IPS DF 19.7 (cell line): Measurements from ENCODE around the gene MYO18A.

Experiments used
- DNase-seq: peaks from one replicate; pipeline ENCODE4 v3.0.0-alpha.2; 2013; ENCODE audit warnings: low read depth, low spot score

The MYO18A gene

DNA sequence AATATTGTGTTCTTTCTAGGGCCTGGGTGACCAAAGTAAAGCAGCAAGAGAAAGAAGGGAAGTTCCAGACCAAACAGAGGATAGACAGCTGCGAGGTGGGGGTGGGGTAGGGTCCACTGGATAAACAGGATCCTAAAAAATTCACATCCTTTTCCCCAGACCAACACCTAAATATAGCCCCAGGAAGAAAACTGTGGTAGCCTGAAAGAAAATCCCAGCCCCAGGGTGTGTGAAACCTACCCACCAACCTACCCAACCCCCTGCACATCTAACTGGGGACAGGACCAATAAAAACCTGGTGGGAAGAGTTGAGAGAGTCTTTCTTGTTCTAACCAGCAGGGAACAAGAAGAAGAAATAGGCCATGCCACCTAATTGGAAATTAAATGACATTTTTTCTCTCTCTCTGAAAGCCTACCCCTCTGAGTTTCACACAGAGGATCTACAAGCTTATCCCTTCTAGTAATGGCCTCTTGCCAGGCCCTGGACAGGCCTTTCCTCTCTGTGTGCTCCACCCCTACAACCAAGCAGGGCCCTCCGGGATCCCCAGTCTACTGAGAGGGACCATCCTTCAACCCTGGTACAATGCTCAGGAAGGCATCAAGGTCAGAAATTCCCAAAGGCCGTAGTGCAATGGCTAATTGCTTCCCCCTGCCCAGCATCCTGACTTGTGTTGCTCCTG is 12.0 kb downstream of the MYO18A start:
- no peak for DNase-seq

DNA sequence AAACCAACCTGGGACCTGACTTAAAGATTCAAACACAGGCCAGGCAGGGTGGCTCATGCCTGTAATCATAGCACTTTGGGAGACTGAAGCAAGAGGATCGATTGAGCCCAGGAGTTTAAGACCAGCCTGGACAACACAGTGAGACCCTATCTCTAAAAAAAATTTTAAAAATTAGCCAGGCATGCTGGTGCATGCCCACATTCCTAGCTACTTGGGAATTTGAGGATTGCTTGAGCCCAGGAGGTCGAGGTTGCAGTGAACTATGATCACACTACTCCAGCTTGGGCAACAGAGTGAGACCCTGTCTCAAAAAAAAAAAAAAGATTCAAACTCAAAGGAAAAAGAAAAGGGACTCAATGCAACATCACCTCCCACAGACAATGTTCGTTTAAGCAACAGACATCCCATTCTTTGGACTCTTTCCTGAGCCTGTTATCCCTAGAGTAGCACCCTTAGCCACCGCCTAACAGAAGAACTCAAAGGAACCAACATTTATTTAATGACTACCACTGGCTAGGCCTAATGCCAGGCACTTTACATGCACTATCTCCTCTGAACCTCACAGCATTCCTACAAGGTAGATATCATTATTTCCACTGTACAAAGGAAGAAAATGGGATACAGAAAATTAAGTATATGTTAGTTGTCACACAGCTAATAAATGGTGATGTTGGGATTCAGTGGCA is 12.7 kb downstream of the MYO18A start:
- DNase-seq: no peak

- DNase-seq: no peak
Measured at GRCh38 chr17:29166507-29166887, 13.7 kb downstream of the MYO18A start.

DNA sequence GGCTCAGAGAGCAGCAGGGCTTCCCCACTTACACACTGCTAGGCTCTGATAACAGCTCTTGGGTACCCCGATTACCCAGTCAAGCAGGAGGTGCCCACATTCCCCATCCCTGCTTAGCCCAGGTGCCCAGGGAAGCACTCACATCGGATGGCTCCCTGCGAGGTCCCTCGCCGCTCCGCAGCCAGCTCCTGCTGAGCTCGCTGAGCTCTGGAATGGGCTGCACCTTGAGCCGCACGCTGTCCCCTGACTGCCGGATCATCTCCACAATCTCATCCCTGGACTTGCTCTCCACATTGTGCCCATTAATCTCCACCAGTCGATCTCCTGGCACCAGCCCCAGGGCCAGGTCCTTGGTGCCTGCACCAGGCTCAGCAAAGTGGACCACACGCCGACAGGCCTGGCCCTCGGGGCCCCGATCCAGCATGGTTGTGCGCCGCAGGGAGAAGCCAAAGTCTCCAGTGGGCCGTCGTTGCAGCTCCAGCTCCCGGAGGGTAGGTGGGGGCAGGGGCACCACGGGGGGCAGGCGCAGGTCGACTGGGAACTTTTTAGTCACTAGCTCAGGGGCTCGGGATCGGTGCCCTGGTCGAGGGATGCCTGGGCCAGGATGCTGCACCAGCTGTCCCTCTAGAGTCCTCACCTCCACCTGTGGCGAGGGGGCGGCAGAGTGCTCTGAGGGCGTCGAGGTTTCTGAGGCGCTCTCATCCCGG is 14.2 kb downstream of the MYO18A start:
- no peak for DNase-seq

DNA sequence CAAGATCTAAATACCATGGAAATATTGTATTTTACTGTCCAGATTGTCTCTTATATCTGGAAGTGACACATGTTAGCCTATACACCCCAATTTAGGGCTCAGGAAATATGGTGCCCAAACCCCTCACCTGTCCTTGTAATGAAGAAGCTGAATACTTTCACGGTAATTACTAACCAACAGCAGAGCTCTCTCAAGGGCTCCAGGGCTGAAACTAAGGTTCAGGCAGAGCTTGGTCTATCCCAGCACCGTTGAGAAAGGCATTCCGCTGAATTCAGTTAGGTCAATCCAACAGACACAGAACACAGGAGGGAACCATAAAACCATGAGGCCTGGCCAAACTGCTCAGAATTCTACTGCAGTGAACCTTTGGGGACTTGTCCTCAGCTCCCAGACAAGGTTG is 14.9 kb downstream of the MYO18A start:
- no peak for DNase-seq

DNA sequence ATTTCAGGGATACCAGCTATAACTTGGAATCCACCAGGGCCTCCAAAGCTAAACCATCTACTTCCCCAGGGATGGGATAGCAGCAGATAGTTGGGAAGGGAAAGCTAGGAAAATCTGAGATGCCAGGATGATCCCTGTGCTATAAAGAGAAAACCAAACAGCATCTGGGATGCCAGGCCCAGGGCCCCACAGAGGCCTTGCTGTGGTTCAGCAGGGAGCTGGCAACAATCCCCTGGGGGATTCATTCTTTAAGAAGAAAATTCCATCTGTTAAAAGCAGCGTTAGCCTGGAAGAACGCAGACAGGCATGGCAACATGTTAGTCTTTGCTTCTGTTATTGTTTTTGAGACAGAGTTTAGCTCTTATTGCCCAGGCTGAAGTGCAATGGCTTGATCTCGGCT is 16.6 kb downstream of the MYO18A start:
- no peak for DNase-seq

DNA sequence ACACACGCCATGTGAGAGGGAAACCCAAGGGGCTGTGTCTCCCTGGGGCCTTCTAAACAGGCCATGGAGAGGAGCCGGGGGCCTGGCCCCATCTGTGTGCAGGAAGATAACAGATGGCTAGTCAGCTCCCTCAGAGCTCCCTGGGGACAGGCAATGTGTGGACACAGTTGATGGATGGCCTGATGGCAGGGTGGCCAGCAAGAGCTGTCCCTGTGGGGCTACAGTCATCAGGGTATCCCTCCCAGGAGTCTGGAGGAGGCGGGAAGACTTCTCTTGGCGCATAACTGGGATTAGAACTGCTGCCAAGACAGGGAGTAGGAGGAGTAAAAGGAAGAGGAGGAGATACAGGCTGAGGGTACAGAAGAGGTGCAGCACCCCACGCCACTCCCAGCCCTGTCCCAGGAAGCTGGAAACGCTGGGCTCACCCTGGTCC is 17.3 kb downstream of the MYO18A start:
- DNase-seq: no peak

DNA sequence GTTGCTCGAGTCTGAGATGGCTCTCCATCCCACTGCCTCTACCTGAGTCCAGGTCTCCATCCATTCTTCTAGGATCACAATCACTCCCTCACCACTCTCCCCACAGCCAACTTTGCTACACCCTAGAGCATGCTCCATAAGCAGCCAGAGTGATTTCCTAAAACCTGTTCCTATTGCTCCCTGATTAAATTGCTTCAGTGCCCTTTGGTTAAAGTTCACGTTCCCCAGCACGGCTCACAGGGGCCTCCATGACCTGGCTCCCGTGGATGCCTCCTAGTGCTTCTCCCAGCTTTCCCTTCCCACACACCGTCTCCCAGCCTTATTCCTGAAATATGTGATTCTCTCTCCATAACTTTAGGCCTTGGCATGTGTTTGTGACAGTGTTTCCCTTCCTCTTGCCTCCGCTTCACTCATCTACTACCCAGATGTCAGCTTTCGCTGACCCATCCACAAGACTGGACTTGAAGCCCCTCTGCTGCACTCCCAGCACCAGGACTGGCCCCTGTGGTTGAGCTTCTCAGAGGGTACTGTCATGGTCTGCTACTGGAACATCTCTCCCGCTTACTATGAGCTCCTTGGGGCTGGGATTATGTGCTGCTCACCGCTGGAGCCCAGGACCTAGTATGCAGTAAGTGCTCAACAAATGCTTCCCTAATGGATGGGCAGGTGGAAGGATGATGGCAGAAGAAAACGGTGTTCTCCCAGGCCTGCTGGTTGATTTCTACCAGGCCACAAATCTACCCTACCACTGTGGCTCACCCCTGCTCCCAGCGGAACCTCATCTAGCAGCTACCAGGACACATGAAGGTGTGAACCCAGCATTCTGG is 17.9 kb downstream of the MYO18A start:
- no peak for DNase-seq

DNA sequence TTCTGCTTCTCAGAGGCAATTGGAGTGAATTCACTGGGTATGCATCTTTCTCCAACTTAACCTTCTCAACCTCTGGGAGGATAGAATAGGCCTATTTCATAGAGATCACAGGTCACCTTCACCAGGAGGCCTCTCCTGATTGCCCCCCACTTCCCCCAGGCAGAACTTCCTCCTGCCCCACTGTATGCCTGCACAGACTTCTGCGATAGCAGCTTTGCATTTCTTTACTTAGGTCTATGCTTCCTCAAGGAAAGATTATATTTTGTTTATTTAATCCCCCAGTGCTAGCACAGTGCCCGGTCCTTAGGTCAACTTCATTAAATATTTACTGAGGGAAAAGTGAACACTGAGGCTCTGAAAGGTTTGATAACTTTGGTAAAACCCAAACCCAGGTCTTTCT is 19.9 kb downstream of the MYO18A start:
- DNase-seq: no peak

GRCh38 chr17:29159306-29159860 is 20.8 kb downstream of the MYO18A start:
- DNase-seq: no peak

- no peak for DNase-seq
Measured at GRCh38 chr17:29158488-29159275, 21.5 kb downstream of the MYO18A start.

DNA sequence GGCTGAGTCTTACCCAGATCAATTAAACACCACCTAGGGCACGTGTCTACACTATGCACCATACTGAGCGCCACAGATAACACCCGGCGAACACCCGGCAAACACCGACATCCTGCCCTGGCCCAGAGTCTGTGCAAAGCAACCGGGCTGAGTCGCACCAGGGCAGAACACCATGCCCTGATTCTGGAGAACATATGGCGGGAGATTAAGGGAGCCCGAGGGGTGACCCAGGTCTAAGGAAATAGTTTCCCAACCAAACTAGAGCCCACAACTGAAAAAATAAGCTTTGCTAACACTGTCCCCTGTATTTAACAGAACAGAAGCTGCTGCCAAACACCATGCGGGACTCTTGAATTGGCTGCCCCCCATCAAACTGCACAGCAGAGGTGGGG is 22.1 kb downstream of the MYO18A start:
- DNase-seq: no peak

- DNase-seq: no peak
Measured at GRCh38 chr17:29157310-29157709, 22.9 kb downstream of the MYO18A start.

DNA sequence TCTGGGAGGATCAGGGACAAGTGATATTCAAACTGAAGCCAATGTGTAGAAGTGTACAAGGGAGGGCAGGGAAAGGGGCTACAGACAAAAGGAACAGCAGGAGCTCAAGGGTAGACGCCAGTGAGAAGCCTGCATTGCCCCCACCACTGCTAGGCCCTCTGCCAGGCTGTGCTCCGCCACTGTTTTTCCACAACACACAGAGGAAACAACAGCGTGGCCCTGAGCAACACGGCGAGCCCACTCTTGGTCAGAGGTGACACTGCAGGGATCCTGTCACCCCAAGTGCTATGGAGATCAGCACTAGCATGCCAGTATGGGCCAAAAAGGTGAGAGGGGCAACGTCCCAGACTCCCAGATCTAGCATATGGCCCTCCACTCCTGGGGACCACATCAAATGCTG is 23.4 kb downstream of the MYO18A start:
- no peak for DNase-seq

- no peak for DNase-seq
Measured at GRCh38 chr17:29155966-29156338, 24.2 kb downstream of the MYO18A start.

DNA sequence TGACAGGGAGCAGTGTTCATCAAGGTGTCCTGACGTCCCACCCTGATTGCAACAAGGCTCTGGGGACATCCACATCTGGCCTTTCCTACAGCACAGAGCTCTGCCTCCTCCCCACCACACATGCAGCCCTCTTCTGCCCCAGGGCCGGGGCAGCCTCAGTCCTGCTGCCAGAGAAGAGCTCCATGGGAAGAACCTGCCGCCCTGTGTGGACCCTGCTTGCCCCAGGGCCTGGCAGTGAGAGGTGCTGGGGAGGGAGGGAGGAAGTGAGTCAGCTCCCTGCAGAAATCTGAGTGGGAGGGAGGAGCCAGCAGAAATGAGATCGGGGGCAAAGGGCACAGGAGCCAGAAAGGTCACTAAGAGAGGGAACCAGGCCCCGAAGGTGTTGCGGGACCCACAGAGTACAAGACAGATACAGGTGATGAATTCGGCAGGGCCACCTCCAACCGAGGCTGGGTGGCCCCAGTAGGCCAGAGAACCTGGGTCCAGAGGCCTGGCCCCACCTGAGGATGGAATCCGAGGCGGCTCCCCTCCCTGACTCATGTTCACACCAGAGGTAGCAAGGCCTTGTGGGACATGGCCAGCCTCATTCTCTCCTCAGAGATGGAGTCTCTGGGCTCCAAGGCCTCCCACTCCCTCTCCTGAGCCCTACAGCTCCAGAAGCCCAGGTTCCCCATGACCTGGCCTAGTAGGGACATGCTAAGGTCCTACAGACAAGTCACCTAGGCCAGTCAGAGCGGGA is 24.8 kb downstream of the MYO18A start:
- no peak for DNase-seq

GRCh38 chr17:29154516-29155226 is 25.5 kb downstream of the MYO18A start:
- no peak for DNase-seq

DNA sequence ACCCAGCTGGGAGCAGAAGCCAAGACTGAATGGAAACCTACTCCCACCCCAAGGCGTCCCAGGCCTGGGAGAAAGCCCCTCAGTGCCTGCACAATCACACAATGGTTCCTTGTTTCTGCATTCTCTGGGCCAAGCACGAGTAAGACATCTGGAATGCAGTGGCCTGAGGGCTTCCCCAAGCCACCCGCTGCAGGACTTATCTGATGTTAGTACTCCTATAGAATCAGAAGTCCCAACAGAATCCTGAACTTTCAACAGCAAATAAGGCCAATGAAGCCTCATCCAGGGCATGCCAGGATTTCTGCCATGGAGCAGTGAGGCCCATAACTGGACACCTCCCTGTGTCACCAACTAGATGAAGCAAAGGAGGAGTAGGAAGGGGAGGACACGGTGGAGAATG is 28.6 kb downstream of the MYO18A start:
- DNase-seq: no peak

GRCh38 chr17:29150161-29150560 is 30.0 kb downstream of the MYO18A start:
- no peak for DNase-seq
